ENCODE measurements around the gene CILP2.
A peak's percentile ranks its signal among the peaks of the same experiment; 100 is the strongest.

CILP2 gene

DNA sequence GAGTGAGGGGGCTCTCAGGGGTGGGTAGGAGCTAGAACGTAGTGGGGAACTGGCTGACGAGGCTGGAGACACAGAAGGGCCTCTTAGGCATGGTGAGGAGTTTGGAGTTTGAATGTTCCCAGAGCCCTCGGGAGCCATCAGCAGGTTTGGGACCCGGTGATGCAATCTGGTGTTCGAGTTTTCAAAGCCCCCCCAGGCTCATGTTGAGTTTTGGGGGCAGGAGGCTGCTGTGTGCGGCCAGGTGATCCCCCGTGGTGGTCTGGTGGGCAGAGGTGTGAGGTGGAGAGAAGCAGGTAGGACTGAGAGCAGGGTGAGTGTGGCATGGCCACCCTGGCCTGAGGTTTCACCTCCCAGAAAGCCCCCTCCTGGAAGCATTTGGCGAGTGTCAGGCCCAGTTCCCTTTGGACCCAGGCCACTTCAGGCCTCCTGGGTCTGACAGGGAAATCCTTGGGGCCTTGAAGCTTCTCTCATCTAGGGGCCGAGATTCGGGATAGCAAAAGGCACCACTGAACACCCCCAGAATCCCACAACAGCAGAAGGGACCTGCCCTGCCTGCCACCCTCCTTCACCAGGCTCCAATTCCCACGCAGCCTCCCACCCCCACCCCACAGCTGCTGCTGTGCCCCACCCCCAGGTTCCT is 8.2 kb upstream of the CILP2 start:
- DNase-seq (ENCODE audit: low read depth) = no peak

DNA sequence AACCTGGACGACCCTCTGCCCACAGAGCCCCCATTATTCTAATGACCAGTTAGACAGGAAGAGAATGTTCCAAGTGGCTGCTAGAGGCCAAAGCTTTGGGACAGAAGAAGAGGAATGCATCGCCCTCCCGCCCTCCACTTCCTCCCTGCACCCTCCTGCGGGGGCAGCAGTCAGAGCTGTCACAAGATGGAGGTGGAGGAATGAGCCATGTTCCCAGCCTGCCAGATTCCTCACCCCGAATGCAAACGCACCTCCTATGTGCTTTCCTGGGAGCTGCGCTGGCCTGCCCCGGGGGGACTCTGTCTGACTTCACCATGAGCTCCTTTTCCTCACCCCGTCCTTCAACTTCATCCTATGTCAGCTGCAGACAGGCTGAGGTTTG is 7.7 kb upstream of the CILP2 start:
- DNase-seq (ENCODE audit: low read depth) = peak; percentile 40

DNA sequence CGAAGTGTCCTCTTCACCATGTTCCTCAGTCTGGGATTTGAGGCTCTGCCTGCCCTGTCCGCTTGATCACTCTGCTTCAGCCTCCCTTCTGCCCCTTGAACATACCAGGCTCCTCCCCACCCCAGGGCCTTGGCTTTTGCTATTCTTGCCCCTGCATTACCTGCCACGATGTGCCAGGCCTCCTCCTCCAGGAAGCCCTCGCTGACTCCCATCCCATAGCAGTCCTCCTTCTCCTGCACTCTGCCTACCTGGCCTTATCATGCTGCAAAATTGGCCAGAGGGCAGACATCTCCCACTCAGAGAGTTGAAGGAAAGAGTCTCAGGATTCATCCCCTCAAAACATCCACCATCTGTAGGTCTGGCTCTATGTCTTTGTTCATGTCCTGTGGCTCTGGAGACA is 7.2 kb upstream of the CILP2 start:
- DNase-seq (ENCODE audit: low read depth) = no peak

DNA sequence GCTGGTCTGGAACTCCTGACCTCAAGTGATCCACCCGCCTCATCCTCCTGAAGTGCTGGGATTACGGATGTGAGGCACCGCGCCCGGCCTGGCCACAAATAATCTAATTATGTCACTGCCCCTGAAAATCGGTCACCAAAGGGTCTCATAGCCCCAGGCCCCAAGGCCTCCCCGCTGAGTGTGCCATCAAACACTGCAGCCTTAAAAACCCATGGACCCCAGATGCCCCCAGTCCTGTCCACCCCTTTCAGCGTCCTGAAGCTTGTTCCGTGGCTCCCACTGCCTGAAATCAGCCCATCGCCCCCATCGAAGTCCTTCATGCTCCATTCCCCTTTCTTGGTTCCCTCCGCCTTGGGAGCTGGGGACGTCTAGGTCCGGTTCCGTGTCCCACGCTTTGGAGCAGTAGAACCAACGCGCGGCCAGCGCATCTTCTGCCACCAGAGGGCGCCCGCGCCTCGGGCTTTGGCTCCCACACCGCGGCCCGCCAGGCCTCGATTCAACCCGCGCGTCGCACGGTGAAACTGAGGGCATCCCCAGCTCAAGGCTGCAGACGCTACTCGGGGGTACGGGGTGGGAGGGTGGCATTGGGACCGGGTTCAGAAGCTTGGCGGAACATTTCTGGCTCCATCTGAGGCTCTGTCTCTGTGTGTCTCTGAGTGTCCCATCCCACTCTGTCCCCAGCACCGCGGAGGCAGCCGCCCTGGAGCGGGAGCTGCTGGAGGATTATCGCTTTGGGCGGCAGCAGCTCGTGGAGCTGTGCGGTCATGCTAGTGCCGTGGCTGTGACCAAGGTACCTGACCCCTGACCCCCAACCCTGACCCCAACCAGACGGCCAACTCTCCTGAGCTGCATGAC is 5.9 kb upstream of the CILP2 start:
- peak; percentile 67 for DNase-seq (ENCODE audit: low read depth)

DNA sequence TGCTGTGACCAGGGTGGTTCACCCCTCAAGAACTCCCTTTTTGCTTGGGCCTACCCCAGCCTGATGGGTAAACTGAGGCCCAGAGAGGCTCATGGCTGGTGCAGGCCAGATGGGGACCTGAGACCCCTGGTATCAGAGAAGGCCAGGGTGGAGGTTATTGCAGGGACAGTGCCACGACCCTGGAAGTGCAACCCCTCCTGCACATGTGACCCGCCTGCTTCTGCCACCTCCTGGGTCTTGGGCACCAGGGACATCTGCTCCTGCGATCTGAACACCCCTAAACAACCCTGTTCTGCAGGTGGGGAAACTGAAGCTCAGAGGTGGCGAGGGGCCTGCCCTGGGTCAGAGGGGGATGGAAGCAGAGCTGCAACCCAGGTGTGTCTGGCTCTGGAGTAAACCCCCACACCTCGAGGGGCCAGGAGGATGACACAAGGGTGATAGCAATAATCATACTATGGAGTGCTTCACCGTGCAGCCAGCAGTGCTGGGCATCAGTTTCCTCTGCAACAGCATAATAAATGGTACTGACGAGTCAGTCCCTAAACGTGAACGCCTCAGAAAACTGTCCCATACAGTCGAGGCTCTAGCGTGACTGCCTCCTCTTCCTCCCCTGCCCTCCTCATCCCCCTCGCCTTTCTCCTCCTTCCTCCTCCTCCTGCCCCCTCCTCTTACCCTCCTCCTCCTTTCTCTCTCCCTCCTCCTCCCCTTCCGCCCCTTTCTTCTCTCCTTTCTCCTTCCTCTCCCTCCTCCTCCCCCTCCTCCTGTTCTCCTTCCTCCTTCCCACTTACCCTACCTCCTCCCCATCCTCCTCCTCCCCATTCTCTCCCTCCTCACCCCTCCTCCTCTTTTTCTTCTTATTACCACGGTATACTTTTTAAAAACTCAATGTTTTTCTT is 5.0 kb upstream of the CILP2 start:
- DNase-seq (ENCODE audit: low read depth) = no peak

DNA sequence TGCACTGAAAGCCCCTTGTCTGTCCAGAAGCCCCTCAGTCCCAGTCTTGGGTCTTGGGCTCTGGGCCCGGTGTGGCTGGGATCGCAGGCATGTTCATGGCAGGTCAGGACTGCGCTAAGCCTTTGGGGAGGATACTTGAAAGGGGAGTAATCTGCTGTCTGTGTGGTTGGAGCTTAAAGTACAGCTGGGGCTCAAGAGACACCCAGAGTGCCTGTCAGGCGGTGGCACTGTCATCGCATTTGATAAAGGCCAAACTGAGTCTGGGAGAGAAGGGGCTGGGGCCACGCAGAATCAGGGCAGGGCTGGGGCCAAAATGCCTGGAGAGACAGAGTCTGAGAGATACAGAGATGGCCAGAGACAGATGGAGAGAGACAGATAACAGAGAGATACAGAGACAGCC is 4.2 kb upstream of the CILP2 start:
- DNase-seq (ENCODE audit: low read depth) = no peak

DNA sequence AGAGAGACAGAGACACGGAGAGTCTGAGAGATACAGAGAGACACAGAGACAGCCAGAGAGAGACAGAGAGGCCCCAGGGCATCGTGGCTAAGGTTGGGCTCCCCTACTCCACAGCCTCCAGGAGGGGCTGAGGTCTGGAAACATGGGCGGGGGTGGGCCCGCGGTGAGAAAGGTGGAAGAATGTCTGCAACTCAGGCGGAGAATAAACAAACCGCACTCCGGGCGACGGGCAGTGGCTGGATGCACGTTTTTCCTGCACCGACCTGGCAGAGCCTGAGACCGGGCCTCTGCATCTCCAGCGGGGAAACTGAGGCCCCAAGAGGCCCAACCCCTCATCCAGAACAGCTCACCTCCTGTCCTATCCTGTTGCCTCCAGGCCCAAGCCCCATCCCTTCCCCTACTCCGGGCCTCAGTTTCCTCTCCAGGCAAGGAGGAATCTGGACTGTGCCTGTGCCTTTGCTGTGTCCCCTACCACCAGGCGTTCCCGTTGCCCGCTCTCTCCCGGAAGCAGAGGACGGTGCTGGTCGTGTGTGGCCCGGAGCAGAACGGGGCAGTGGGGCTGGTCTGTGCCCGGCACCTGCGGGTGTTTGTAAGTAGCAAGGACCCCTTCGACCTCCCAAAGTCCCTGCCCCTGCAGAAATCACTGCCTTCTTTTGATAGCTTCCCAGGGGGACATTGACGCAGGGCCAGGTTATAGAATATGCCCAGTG is 3.4 kb upstream of the CILP2 start:
- DNase-seq (ENCODE audit: low read depth) = no peak

DNA sequence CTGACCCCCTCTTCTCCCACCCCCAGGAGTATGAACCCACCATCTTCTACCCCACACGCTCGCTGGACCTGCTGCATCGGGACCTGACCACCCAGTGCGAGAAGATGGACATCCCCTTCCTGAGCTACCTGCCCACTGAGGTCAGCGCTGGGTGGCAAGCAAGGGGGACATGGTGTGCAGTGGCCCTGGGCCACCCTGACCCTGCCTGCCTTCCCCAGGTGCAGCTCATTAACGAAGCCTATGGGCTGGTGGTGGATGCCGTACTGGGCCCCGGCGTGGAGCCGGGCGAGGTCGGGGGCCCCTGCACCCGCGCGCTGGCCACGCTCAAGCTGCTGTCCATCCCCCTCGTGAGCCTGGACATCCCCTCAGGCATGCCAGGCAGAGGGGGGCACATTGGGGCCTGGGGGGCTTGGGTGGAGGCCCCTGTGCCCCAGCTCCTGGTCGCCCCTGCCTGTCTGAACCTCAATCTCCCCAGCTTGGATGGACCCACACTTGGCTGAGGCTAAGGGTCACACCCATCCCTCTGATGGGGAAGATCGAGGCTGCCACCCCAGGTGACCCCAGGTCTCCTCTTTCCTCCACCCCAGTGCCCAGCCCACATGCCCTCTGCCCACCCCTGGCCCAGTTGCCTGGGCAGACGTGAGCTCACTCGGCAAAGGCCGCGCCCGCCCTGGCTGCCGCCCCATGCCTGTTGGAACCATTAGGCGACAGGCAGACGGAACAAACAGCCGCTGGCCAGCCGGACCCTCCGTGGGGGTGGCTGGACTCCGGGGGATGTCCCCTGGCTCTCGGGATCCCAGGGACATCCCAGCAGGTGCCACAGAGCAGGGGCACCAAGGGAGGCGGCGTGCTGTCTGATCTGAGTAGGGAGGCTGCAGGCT is 2.5 kb upstream of the CILP2 start:
- DNase-seq (ENCODE audit: low read depth) = no peak

DNA sequence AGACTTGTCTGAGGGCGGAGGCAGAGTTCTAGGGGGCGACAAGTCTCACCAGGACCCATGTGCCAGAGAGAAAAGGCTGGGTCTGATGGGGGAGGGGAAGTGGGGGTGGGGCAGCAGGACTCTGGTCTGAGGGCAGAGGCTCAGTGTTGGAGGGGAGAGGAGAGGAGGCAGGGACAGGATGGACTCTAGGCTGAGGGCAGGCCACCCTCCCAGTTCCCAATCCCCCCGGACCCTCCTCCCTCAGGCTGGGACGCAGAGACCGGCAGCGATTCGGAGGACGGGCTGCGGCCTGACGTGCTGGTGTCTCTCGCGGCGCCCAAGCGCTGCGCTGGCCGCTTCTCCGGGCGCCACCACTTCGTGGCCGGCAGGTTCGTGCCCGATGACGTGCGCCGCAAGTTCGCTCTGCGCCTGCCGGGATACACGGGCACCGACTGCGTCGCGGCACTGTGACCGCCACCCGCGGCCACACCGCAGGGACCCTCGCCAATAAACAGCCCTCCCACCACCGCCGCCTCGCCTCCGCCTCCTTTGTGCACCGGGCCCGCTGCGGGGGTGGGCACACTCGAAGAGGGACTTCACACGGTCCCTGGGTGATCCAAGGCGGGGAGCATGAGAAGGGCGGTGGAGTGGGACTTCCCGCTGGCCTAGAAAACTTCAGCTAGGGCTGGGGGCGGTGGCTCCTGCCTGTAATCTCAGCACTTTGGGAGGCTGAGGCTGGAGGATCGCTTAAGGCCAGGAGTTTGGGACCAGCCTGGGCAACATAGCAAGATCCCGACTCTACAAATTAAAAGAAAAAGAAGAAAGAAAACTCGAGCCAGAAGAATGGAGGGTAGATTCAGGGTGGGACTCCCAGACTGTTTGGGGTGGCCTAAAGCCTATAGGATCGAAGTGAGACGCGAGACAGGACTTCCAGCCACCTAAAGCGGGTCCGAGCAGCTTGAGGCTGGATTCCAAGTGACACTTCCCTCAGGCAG is 703 bp upstream of the CILP2 start:
- DNase-seq (ENCODE audit: low read depth) = no peak

DNA sequence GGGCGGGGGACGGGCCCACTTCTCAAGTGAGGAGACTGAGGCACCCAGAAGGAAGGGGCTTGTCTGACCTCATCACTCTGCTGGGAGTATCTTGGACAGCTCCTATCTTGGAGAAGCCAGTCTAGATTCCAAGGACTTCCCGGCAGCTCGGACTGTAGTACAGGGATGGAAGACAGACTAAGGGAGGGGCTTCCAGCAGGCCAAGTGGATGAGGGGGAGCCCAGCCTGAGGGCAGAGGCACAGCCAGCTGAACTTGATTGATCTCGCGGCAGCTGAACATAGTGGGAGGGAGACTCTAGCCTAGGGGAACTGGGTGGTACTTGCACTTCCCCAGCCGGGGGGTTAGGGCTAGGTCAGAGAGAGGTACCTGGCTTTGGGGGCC is 711 bp downstream of the CILP2 start:
- DNase-seq (ENCODE audit: low read depth) = peak; percentile 29

DNA sequence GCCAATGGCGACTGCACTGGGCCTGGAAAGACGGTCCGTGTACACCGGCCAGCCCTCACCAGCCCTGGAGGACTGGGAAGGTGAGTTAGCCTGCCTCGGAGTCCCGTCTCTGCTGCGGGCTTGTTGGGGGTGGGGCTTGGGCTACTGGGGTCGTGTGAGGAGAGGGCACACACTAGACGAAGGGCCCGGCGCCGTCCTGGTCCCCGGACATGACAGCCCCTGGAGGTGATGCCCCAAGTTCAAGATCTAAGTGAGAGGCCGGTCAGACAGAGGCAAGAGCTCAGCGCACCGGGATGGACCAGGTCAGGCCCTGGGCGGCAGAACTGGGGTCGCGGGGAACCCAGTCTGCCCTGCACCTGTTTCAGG is 1.6 kb downstream of the CILP2 start:
- DNase-seq (ENCODE audit: low read depth) = no peak

DNA sequence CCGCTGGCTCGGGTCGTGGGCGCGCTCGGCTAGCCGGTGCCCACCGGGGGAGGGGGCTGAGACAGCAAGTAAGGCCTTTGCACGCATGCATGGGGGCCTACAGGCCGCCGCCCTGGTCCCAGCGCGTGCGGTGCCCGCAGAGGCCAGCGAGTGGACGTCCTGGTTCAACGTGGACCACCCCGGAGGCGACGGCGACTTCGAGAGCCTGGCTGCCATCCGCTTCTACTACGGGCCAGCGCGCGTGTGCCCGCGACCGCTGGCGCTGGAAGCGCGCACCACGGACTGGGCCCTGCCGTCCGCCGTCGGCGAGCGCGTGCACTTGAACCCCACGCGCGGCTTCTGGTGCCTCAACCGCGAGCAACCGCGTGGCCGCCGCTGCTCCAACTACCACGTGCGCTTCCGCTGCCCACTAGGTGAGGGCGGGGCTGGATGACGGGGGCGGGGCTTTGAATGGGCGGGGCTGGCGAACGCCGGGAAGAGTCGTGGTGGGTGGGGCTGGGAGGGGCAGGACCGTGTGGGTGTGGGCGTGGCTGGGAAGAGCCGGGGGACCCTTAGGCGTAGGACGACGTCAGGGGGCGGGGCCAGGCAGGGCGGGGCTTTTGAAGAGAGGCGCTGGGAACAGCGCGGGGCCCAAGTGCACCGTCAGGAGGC is 2.1 kb downstream of the CILP2 start:
- peak; percentile 64 for DNase-seq (ENCODE audit: low read depth)

DNA sequence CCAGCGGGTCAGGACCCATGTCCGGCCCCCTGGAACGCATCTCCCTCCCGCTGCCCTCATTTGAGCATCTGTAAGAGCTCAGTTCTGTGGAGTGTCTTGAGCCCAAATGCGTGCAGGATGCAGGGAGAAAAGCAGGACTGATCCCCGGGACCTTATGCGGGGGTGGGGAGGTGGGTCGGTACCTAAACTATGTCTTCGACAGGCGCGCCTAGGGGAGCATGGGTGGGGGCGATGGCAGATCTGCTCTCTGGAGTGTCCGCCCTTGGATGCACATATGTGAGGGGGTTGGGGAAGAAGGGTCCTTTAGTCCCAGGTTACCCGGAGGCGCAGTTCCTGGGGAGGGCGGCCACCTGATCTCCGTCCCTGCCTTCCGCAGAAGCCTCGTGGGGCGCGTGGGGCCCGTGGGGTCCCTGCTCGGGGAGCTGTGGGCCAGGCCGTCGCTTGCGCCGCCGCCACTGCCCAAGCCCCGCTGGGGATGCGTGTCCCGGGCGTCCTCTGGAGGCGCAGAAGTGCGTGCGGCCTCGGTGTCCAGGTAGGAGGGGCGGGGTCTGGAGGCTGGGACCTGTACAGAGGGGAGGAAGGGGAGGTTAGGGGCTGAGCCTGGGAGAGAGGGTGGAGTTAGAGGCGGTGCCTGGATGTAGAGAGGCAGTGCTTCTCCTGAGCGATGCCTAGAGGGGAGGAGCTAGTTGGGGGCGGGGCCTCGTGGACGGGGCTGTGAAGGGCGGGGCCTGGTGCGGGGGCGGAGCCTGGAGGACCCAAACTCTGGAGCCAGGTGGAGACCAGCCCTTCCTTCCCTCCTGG is 2.9 kb downstream of the CILP2 start:
- peak; percentile 60 for DNase-seq (ENCODE audit: low read depth)

DNA sequence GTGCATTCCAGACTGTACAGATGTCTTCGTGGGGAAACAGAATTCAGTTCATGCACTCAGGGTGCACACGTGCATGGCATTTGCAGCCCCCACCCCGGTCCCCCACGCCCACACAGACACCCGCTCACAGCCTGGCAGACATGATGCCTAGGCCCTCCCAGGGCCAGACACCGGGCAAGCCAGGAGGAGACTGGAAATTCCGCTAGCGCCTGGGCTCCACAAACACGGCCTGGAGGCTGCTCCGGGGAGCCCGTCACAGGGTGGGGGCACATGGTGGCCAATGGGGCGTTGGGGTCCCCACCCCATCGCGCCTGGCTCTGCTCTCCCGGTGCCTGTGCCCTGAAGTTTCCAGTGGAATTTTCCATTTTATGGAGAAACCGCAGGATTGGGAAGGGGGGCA is 3.6 kb downstream of the CILP2 start:
- no peak for DNase-seq (ENCODE audit: low read depth)

DNA sequence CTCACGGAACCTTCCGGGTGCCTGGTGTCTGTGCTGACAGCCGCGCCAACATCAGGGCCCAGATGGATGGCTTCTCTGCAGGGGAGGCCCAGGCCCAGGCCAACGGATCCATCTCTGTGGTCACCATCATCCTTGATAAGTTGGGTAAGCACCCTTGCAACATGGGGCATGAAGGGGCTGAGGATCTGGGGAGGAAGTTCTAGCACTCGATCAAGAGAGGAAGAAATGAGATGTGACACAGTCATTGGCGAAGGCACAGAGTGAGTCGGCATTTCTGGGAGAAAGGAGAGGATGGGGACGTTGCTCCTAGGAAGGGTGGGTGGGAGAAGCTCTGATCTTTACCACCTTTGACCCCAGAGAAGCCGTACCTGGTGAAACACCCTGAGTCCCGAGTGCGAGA is 4.4 kb downstream of the CILP2 start:
- DNase-seq (ENCODE audit: low read depth) = no peak

DNA sequence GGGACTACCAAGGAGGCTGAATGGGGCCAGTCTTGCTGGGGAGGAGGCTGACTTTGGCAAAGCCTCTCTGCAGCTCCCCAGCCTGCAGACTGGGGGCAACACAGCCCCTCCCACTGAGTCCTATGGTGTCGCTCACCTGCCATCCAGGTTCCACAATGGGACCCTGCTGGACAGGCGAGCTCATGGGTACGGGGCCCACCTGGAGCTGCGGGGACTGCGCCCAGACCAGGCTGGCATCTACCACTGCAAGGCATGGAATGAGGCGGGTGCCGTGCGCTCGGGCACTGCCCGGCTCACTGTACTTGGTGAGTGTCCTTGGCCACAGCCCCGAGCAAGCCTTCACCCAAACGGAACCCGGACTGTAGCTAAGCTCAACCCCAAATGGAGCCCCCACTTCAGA is 5.0 kb downstream of the CILP2 start:
- no peak for DNase-seq (ENCODE audit: low read depth)

DNA sequence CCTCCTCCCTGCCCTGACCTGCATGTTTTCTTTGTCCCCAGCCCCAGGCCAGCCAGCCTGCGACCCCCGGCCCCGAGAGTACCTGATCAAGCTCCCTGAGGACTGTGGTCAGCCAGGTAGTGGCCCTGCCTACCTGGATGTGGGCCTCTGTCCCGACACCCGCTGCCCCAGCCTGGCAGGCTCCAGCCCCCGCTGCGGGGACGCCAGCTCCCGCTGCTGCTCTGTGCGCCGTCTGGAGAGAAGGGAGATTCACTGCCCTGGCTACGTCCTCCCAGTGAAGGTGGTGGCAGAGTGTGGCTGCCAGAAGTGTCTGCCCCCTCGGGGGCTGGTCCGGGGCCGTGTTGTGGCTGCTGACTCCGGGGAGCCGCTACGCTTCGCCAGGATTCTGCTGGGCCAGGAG is 5.6 kb downstream of the CILP2 start:
- no peak for DNase-seq (ENCODE audit: low read depth)

DNA sequence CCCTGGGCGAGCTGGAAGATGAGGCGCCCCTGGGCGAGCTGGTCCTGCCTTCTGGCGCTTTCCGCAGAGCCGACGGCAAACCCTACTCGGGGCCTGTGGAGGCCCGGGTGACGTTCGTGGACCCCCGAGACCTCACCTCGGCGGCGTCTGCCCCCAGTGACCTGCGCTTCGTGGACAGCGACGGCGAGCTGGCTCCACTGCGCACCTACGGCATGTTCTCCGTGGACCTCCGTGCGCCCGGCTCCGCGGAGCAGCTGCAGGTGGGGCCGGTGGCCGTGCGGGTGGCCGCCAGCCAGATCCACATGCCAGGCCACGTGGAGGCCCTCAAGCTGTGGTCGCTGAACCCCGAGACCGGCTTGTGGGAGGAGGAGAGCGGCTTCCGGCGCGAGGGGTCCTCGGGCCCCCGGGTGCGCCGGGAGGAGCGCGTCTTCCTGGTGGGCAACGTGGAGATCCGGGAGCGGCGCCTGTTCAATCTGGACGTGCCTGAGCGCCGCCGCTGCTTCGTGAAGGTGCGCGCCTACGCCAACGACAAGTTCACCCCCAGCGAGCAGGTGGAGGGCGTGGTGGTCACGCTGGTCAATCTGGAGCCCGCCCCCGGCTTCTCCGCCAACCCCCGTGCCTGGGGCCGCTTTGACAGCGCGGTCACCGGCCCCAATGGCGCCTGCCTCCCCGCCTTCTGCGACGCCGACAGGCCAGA is 6.3 kb downstream of the CILP2 start:
- DNase-seq (ENCODE audit: low read depth) = no peak

Measured in EH (cell line).